Esophagus squamous epithelium (tissue), 4 donors: ENCODE data around the gene SORL1-AS1.

Source experiments
- CTCF ChIP-seq, 6 experiments: fragments of 450-650 bp in 4 of 6; fragments of 200-600 bp in 2 of 6; sonication (generic) in 2 of 6; IDR thresholded peaks; one replicate each; pipeline ENCODE4 v1.5.1; 2016 to 2019; ENCODE audit warnings: antibody characterized with exemption in 6 of 6, mild to moderate bottlenecking in 4 of 6, moderate library complexity in 4 of 6
- POLR2A ChIP-seq, 4 donors: fragments of 450-650 bp; IDR thresholded peaks; one replicate each; pipeline ENCODE4 v1.6.1; 2017; ENCODE audit warnings: antibody characterized with exemption in 4 of 4, mild to moderate bottlenecking in 4 of 4, moderate library complexity in 3 of 4

GRCh38 chr11:121458551-121458950 is 5.8 kb upstream of the SORL1-AS1 start:
- no peak for TF ChIP-seq CTCF (IDR thresholded peaks at IDR 0.05)
- TF ChIP-seq POLR2A (IDR thresholded peaks at IDR 0.05), result no peak
